Activated naive CD4-positive, alpha-beta T cell treated with anti-CD3 and anti-CD28 coated beads, Interleukin-2, amount 10 ng/mL, durations not matched to agents 7 days and 5 days (primary cell): ENCODE measurements around the gene DDN.

Experiments used
- CTCF ChIA-PET: fragments of 350-600 bp; sonication (Branson Sonifier 250); formaldehyde crosslinking; loops from one replicate; lab custom pipeline; 2021; ENCODE audit warnings: antibody characterized with exemption; lab: Charles Lee
- DNase-seq: peaks from one replicate; pipeline ENCODE4 v3.0.0-alpha.2; 2020
- H3K27ac Mint-ChIP-seq: one replicate; pipeline ENCODE4 v1.8.0; 2021; ENCODE audit warnings: mild to moderate bottlenecking, moderate library complexity, mixed read lengths
- H3K27me3 Mint-ChIP-seq: one replicate; pipeline ENCODE4 v1.8.0; 2021; ENCODE audit warnings: mild to moderate bottlenecking, mixed read lengths
- H3K36me3 Mint-ChIP-seq: one replicate; pipeline ENCODE4 v1.8.0; 2021; ENCODE audit warnings: mixed read lengths
- H3K4me1 Mint-ChIP-seq: one replicate; pipeline ENCODE4 v1.8.0; 2021; ENCODE audit warnings: mixed read lengths
- H3K4me3 Mint-ChIP-seq: one replicate; pipeline ENCODE4 v1.8.0; 2021; ENCODE audit warnings: mild to moderate bottlenecking, moderate library complexity, mixed read lengths
- H3K9me3 Mint-ChIP-seq: one replicate; pipeline ENCODE4 v1.8.0; 2021; ENCODE audit warnings: mixed read lengths

The DDN gene

DNA sequence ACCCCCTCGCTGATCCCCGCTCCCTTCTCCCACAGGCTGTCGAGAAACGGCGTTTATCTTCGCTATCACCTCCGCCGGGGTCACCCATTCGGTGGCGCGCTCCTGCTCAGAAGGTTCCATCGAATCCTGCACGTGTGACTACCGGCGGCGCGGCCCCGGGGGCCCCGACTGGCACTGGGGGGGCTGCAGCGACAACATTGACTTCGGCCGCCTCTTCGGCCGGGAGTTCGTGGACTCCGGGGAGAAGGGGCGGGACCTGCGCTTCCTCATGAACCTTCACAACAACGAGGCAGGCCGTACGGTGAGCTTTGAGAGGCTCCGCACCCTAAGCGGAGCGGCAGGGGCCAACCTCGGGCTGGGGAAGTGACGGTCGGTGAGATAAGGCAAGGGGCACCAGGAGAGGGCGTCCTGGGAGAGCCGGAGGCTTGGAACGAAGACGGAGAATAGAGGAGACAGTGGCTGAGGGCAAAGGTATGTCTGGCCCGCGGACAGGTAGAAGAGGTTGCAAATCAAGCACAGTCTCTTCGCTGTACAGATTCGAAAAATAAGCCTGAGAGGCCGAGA lies 18.7 kb downstream of the DDN start:
- CTCF ChIA-PET: interaction anchor here (1.3 to 9.5 kb wide), 7 partner anchors 7 to 127 kb away, joined by 4 to 121 read pairs (median 36); partner anchors contain the start of genes ARF3, DDN, DDX23 and WNT10B
- Mint-ChIP-seq H3K4me1 (peaks cover 52% of the 10 kb centered on the region), H3K36me3 (peaks cover 11% of the 10 kb centered on the region), H3K9me3 (no peaks in the 10 kb centered on the region), H3K27ac (peak overlapping the region; percentile 77), H3K27me3 (peaks cover 100% of the 10 kb centered on the region), H3K4me3 (peak overlapping the region; percentile 69)
- DNase-seq: peak; percentile 50

DNA sequence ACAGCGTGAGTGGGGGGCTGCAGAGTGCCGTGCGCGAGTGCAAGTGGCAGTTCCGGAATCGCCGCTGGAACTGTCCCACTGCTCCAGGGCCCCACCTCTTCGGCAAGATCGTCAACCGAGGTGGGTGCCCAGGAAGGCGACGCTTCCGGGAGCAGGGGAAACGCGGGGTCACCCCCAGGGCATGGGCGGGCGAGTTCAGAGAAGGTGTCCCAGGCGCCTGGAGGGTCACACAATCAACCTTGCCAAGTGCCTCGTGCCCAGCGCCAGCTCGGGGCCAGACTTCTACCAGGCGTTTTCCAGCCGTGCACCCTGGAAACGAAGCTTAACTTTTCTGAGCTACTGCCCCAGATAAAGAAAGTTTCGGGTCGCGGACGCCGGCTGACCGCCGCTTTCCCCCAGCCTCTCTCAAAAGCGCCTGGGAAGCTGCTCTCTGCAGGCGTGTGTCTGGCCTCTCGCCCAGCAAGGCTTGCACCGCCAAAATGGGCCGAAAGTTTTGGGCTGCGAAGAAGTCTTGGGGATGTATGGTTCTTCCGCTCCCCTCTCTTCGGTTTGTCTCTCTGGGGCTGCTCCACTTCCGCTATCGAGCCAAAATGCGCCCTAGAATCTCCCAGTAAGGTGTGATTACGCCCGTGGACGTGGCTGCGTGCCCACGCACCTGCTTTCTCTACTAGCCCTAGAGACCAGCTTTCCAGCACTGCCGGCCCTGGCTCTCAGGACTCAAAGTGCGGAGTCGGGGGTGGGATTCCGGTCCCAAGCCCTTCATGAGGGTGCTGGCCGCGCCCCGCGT lies 19.4 kb downstream of the DDN start:
- peak; percentile 62 for DNase-seq
- H3K36me3 Mint-ChIP-seq: peaks cover 11% of the 10 kb centered on the region
- CTCF ChIA-PET: interaction anchor here (1.1 to 9.5 kb wide), 8 partner anchors 7 to 126 kb away, joined by 3 to 121 read pairs (median 25); partner anchors contain the start of genes ARF3, DDN, DDX23 and PRKAG1
- no peaks in the 10 kb centered on the region for H3K9me3 Mint-ChIP-seq
- peak overlapping the region; percentile 68 for H3K27ac Mint-ChIP-seq
- H3K27me3 Mint-ChIP-seq: peaks cover 100% of the 10 kb centered on the region
- peaks cover 52% of the 10 kb centered on the region for H3K4me1 Mint-ChIP-seq
- H3K4me3 Mint-ChIP-seq: peak overlapping the region; percentile 69

DNA sequence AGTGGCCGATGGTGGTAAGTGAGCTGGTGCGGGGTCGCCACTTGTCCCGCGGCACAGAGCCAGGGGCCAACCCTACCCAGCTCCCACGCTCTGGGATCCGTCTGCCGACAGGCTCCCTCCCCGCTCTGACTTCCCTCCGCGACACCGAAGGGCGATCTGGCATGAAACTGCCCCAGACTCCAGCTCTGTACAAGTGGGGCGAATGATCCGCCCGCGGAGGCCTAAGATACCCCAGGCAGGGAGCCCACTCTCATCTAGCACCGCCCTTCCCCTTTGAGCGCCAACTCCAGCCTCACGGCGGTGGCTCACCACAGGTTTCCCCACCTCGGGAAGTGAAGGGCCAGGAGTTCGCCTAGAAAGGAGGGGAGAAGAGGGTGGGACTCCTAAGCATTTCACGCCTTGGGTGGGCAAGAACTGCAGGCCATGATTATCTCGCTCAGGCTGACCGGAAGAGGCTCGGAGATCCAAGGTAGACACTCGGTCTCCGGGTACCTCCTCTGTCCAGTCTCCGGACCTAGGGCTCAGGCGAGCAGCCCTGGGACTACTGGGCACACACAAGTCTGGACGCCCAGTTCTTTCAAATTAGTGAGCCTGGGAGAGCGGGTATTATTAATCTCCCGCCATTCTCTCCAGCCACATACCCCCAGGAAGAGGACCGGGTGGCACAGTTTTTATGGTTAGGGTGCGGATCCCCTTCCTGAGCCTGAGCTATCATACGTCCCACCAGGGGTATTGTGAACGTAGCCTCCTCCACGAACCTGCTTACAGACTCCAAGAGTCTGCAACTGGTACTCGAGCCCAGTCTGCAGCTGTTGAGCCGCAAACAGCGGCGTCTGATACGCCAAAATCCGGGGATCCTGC lies 20.2 kb downstream of the DDN start:
- Mint-ChIP-seq H3K9me3 (no peaks in the 10 kb centered on the region), H3K36me3 (peaks cover 11% of the 10 kb centered on the region), H3K27ac (no peak overlapping the region), H3K4me3 (peak overlapping the region; percentile 69), H3K4me1 (peaks cover 52% of the 10 kb centered on the region), H3K27me3 (peaks cover 100% of the 10 kb centered on the region)
- no peak for DNase-seq
- CTCF ChIA-PET: interaction anchor here (1.1 to 9.5 kb wide), 10 partner anchors 8 to 125 kb away, joined by 3 to 121 read pairs (median 10); partner anchors contain the start of genes ARF3, DDN, DDX23 and PRKAG1

DNA sequence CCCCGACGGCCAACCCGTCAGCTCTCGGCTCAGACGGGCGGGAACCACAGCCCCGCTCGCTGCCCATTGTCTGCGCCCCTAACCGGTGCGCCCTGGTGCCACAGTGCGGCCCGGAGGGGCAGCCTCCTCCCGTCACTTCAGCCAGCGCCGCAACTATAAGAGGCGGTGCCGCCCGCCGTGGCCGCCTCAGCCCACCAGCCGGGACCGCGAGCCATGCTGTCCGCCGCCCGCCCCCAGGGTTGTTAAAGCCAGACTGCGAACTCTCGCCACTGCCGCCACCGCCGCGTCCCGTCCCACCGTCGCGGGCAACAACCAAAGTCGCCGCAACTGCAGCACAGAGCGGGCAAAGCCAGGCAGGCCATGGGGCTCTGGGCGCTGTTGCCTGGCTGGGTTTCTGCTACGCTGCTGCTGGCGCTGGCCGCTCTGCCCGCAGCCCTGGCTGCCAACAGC lies 20.9 kb downstream of the DDN start, which contains the start of gene WNT1:
Gene WNT1, plus strand, starts transcription at position 32 of the 450 bp plus-strand sequence. Its CDS starts 329 bp downstream, at position 361.
- Mint-ChIP-seq H3K4me3 (peak within 1 kb of the TSS; percentile 69), H3K4me1 (peaks cover 52% of the 10 kb centered on the region), H3K27me3 (peaks cover 100% of the 10 kb centered on the region), H3K27ac (no peak within 1 kb of the TSS), H3K9me3 (no peaks in the 10 kb centered on the region), H3K36me3 (peaks cover 11% of the 10 kb centered on the region)
- CTCF ChIA-PET: interaction anchor here (0.9 to 9.5 kb wide), 15 partner anchors 9 to 179 kb away, joined by 3 to 121 read pairs (median 4); partner anchors contain the start of genes ARF3, DDN, DDX23 and PRKAG1
- no peak for DNase-seq

DNA sequence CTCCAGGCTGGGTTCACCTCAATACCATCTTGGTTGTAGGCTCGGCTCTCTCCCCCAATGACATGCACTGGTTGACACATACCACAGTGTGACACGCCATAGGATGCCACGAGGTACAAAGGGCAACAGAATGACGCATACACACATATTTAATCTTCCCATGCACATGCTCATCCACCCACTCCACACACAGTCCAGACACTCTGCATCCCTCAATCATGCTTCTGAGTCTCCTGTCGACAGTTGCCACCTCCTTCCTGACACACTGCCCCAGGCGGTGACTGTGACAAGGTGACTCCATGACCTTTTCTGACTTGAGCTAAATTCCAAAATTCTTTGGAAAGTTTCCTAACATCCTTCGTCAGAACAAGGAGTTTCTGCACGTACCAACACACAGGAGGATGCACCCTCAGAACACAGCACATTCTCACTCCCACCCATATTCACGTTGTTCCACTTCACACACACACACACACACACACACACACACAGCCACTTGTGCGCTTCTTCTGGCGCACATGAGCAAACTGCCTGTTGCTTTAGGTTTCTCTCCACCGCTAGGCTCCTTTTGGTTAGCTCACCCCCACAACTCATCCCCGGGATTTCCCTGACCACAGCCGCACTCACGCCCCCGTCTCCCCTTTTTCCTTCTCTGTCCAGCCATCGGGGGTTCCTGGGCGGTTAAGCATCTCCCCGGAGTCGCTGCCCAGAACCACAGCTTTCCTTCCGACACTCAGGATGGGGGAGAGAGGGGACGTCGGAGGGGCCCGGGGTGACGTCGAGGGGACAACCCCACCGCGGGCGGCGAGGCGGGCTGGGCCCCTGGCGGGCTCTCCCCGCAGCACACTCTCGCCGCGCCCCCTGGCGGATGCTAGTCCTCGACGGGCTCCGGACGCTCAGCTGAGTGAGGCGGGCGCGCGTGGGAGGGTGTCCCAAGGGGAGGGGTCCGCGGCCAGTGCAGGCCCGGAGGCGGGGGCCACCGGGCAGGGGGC lies 21.6 kb downstream of the DDN start:
- Mint-ChIP-seq H3K4me3 (peak overlapping the region; percentile 24), H3K27ac (no peak overlapping the region), H3K36me3 (peaks cover 11% of the 10 kb centered on the region), H3K4me1 (peaks cover 51% of the 10 kb centered on the region), H3K9me3 (no peaks in the 10 kb centered on the region), H3K27me3 (peaks cover 100% of the 10 kb centered on the region)
- CTCF ChIA-PET: interaction anchor here (0.7 to 9.5 kb wide), 20 partner anchors 8 to 178 kb away, joined by 3 to 121 read pairs (median 4); partner anchors contain the start of genes ARF3, DDN, DDX23 and FKBP11
- DNase-seq: peak; percentile 83

DNA sequence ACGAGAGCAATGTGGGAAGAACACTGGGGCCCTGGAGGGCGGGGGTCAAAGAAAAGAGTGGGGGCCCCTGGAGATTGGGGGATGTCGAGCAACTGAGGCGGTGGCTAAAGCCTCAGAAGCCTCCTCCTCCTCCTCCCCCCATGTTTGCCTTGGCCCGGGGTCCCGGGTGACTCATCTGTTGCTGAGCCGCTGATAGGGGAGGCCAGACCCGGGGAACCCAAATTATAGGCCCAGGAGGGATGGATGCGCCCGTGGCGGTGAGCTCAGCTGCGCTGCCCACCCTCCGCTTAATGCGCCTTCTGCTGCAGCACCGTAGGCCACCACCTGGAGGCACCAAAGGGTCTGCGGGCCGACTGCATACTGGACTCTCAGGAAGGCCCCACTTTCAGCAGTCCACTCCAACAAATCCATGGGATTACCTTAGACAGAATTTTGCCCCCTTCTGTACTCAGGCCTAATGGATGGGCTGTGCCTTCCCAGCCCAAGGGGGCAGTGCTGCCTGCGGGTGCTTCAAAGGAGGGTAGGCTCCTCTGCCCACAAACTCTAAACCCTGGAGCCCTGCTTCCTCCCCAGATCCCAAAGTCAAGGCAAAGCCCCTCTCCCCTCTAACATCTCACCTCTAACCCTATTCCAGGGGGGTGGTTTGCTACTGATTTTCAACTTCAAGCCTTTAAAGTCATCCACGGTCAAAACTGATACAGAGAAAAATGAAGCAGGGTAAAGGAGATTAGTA lies 25.1 kb downstream of the DDN start:
- Mint-ChIP-seq H3K27ac (no peak overlapping the region), H3K9me3 (no peaks in the 10 kb centered on the region), H3K27me3 (peaks cover 100% of the 10 kb centered on the region), H3K4me1 (peaks cover 43% of the 10 kb centered on the region), H3K36me3 (peaks cover 2% of the 10 kb centered on the region), H3K4me3 (no peak overlapping the region)
- CTCF ChIA-PET: interaction anchor here (0.6 to 2.1 kb wide), 5 partner anchors 11 to 63 kb away, joined by 3 to 11 read pairs (median 4); partner anchors contain the start of gene ARF3
- peak; percentile 58 for DNase-seq

DNA sequence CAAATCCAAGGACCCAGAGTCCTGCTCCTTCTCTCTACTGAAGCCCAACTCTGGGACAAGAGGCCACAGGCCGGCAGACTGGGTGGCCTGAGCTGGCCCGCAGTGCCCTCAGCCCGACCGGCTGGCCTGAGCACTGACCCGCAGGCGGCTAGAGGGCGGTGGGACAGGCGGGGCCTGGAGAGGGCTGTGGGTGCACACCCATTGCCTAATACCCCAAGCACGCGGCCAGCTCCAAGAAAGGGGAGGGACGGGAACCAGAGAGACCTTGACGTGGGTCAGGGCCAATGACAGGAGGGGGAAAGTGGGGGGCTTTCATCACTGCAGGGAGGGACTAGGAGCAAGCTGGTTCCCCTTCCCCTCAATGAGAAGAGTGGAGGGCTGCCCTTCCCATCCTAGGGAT lies 25.6 kb downstream of the DDN start:
- no peak overlapping the region for H3K4me3 Mint-ChIP-seq
- H3K27me3 Mint-ChIP-seq: peaks cover 100% of the 10 kb centered on the region
- H3K36me3 Mint-ChIP-seq: no peaks in the 10 kb centered on the region
- no peak for DNase-seq
- CTCF ChIA-PET: interaction anchor here (0.6 to 2.1 kb wide), 6 partner anchors 11 to 83 kb away, joined by 3 to 11 read pairs (median 4); partner anchors contain the start of gene ARF3
- H3K4me1 Mint-ChIP-seq: peaks cover 40% of the 10 kb centered on the region
- no peaks in the 10 kb centered on the region for H3K9me3 Mint-ChIP-seq
- no peak overlapping the region for H3K27ac Mint-ChIP-seq

DNA sequence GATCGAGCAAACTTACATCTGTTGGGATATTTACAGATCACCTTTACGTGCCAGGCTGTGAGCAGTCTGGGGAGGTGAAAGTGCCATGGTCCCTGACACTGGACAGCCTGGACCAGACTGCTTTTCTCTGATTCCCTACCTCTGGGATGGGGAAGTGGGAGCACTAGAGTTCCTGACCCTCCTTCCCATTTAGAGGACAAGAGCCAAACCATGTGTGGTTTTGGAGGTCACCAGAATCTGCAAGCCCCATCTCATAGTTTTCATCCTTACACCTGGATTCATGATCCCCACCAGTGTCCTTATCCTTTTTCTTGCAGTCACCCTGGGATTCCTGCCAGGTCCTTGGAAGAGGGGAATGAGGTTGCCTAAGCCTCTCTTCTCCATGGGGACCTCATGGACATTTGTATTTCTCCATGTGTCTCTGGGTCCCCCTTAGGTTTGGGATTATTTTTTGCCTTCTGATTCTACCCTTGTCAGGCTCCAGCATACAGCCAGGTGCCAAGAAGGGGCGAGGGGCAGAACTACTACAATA lies 26.2 kb downstream of the DDN start:
- Mint-ChIP-seq H3K36me3 (no peaks in the 10 kb centered on the region), H3K27ac (no peak overlapping the region), H3K27me3 (peaks cover 100% of the 10 kb centered on the region), H3K9me3 (no peaks in the 10 kb centered on the region), H3K4me3 (no peak overlapping the region), H3K4me1 (peaks cover 38% of the 10 kb centered on the region)
- no peak for DNase-seq
- CTCF ChIA-PET: interaction anchor here (1.1 to 6.5 kb wide), 5 partner anchors 9 to 83 kb away, joined by 3 to 36 read pairs (median 6); partner anchors contain the start of gene ARF3

DNA sequence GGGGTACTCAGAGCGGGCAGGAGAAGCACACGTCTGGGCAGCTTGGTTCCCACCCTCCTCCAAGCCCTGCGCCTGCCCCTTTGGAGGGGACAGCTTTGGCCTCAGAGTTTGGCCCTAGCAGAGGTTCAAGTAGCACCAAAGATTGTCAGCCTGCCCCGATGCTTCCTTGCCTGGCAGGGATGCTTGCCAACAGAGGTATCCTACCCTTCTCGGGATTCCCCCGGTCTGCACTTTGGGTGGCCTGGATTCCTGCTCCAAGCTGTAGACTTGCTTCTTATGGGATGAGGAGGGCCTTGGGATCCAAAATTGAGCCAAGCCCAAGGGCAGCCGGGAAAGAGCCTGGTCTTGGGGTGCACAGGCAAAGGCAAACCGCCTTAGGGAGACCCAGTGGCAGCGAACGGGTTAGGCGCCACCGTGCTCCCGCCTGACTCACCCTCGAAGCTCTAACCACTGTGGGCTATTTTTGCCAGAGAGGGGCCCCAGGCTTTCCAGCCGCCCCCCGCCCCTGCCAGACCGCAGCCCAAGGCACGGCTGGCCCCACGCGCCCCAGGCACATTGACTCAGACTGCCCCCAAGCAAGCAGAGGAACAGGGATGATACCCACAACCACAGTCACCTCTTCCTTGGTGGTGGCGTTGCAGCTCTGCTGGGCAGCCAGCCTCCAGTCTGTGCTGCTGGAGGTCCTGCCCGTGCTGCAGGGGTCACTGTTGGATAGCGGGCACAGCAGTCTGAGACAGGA lies 26.8 kb downstream of the DDN start:
- peaks cover 100% of the 10 kb centered on the region for H3K27me3 Mint-ChIP-seq
- H3K4me3 Mint-ChIP-seq: peak overlapping the region; percentile 65
- DNase-seq: no peak

DNA sequence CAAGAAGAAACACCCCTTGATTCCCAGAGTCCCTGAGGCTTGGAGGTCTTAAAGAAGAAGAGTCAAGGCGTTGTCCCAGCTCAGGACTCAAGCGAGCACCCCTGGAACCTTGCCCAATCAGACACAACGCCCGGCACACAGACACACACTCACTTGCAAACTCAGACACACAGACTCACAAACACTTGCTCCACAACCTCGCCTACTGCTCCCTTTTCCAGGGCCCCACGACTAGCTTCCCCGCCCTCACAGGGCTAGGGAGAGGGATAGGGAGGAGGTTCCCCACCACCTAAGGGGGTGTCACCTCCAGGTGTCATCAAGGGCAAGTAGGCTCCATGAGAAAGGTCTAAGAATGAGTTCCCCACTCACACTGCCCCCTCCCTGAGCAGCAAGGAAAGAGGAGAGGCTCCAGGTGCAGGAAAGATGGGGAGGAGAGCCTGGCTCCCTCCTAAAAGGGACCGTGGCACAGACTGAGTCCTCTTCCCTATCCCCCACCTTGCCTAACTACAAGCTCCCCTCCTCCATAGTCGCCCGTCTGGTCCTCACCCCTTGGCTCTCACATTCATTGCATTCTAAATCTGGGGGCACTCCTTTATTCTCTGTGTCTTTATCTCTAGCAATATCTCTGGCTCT lies 28.4 kb downstream of the DDN start:
- no peak for DNase-seq
- H3K4me1 Mint-ChIP-seq: peaks cover 30% of the 10 kb centered on the region
- H3K4me3 Mint-ChIP-seq: no peak overlapping the region
- H3K27ac Mint-ChIP-seq: no peak overlapping the region
- CTCF ChIA-PET: interaction anchor here (1.1 to 6.5 kb wide), 3 partner anchors 11 to 22 kb away, joined by 5 to 36 read pairs (median 27); no protein-coding TSS in a partner anchor
- no peaks in the 10 kb centered on the region for H3K9me3 Mint-ChIP-seq
- H3K36me3 Mint-ChIP-seq: no peaks in the 10 kb centered on the region
- H3K27me3 Mint-ChIP-seq: peaks cover 99% of the 10 kb centered on the region

More for the DNA sequence above, 26.8 kb downstream of the DDN start:
- CTCF ChIA-PET: interaction anchor here (0.7 to 6.5 kb wide), 5 partner anchors 10 to 82 kb away, joined by 3 to 36 read pairs (median 5); no protein-coding TSS in a partner anchor
- H3K9me3 Mint-ChIP-seq: no peaks in the 10 kb centered on the region
- no peaks in the 10 kb centered on the region for H3K36me3 Mint-ChIP-seq
- H3K27ac Mint-ChIP-seq: no peak overlapping the region
- H3K4me1 Mint-ChIP-seq: peaks cover 33% of the 10 kb centered on the region
